ENCODE data around the gene GRM7.

- TF ChIP-seq POLR2A (IDR thresholded peaks at IDR 0.05) (no peak), CTCF (IDR thresholded peaks at IDR 0.05) (no peak)
Measured at GRCh38 chr3:7607083-7607482, 746.2 kb downstream of the GRM7 start.
